ENCODE data around the gene HP1BP3. TPM values are rescaled to one million over a fixed set of nuclear protein-coding genes. Genes with fewer than 3 reads are reported as not detected.

The HP1BP3 gene
- total and polyA plus RNA-seq, 2 experiments from 2014 or later = 89.1 to 112 TPM

DNA sequence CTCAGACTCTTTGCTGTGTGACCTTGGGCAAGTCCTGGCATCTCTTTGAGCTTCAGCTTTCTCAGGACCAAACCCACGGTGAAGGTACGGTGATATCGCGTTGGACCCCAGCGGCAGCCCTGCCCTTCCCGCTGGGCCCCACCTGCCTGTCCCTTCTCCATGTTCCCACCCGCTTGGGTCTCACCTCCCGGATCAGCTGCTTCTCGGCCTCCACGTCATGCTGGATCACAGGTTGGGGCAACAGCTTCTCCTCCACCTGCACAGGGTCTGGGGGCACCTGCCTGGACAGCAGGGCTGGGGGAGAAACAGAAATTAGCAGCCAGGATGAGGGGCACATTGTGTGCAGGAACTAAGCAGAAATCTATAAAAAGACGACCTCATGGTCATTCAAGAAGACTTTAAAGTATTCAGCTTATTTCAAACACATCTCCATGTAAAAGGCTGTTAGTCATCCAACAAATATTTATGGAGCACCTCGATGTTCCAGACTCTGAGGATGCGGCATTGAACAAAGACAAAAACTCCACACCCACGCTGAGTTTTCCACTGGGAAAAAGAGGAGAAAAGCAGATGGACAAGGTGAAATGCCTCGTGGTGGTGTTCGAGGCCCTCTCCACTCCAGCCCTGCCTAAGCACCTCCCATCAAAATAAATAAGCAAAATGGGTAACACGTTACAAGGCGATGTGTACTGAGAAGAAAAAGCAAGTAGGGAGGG lies 88.8 kb downstream of the HP1BP3 start:
- Histone ChIP-seq H4K20me1 (replicated peaks; ENCODE audit: insufficient read depth) (no peaks in the 10 kb centered on the region; the same call in 1 of the 2 replicates), H3K36me3 (ENCODE audit: insufficient read depth) (no peaks in the 10 kb centered on the region), H3K4me2 (no peak overlapping the region), H3K79me2 (replicated peaks; ENCODE audit: insufficient read depth) (no peaks in the 10 kb centered on the region), H3K27ac (ENCODE audit: low read depth) (no peak overlapping the region), H3K4me1 (ENCODE audit: insufficient read depth) (peaks cover 10% of the 10 kb centered on the region; the same call in 1 of the 2 replicates), H3K4me3 (no peak overlapping the region), H3K27me3 (ENCODE audit: insufficient read depth) (no peaks in the 10 kb centered on the region), H3F3A (replicated peaks; ENCODE audit: low read depth) (0 out of 2 replicates have a peak, but pooled peaks cover 2% of the 10 kb centered on the region), H3K9me2 (ENCODE audit: insufficient read depth) (no peaks in the 10 kb centered on the region), H2AFZ (no peak overlapping the region)
- Mint-ChIP-seq H3K4me1 (peaks cover 11% of the 10 kb centered on the region), H3K27me3 (ENCODE audit: insufficient read depth, low read depth, poor library complexity) (peaks cover 5% of the 10 kb centered on the region), H3K36me3 (ENCODE audit: low read depth) (peaks cover 3% of the 10 kb centered on the region; the same call in 2 of the 3 replicates), H3K27ac (no peak overlapping the region), H3K9me3 (peaks cover 2% of the 10 kb centered on the region), H3K4me3 (no peak overlapping the region)
- TF ChIP-seq EZH2 (IDR thresholded peaks at IDR 0.05; ENCODE audit: low read depth, unreplicated experiment) (no peak), POLR2AphosphoS5 (IDR thresholded peaks at IDR 0.05; ENCODE audit: low read depth) (no peak), CTCF (conservative IDR thresholded peaks at IDR 0.05; ENCODE audit: low read depth in 2 of 2) (no peak), NANOG (IDR thresholded peaks at IDR 0.05; ENCODE audit: borderline replicate concordance) (no peak), REST (IDR thresholded peaks at IDR 0.05; ENCODE audit: unreplicated experiment) (no peak), JUNB (IDR thresholded peaks at IDR 0.05; ENCODE audit: unreplicated experiment) (no peak), EZH2phosphoT487 (IDR thresholded peaks at IDR 0.05; ENCODE audit: unreplicated experiment) (no peak), ZNF462 (CRISPR knock-in tag; IDR thresholded peaks at IDR 0.05) (no peak), ZNF114 (CRISPR knock-in tag; IDR thresholded peaks at IDR 0.05) (no peak), STAT1 (IDR thresholded peaks at IDR 0.05; ENCODE audit: unreplicated experiment) (no peak), ZNF331 (CRISPR knock-in tag; IDR thresholded peaks at IDR 0.05; ENCODE audit: low read depth) (no peak), CREB1 (CRISPR knock-in tag; IDR thresholded peaks at IDR 0.05; ENCODE audit: low read depth) (no peak)
- TF ChIP-seq, protein P1, sequence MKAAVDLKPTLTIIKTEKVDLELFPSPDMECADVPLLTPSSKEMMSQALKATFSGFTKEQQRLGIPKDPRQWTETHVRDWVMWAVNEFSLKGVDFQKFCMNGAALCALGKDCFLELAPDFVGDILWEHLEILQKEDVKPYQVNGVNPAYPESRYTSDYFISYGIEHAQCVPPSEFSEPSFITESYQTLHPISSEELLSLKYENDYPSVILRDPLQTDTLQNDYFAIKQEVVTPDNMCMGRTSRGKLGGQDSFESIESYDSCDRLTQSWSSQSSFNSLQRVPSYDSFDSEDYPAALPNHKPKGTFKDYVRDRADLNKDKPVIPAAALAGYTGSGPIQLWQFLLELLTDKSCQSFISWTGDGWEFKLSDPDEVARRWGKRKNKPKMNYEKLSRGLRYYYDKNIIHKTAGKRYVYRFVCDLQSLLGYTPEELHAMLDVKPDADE (IDR thresholded peaks at IDR 0.05) = no peak
- no peak for ATAC-seq
- DNase-seq (ENCODE audit: low spot score) = no peak
